HG03060 (cell line): Measurements from ENCODE around the gene SNX7.

Experiments
- ATAC-seq: cut with Tn5 transposase; IDR thresholded peaks from one replicate; pipeline ENCODE4 v1.9.1; 2021; ENCODE audit warnings: low read depth, moderate number of reproducible peaks; ENCODE audit not compliant: unreplicated experiment

Gene SNX7

DNA sequence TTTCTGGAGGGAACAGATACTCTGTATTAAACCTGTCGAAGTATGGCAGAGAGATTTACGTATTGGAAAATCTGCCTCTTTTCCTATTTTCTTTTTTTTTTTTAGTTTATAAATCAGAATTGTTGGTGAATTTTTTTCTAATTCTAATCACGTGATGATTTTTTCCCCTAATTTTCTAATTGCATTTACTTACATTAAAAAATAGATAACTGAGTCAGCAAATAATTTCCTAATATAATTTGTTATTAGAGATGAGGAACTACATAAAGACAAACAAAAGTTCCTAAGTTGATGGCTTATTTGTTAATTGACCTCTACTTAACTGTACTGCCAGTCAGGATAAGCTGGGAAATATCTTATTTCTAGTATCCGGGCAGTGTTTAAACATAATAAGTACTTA, 34.6 kb downstream of the SNX7 start:
- ATAC-seq, result no peak

DNA sequence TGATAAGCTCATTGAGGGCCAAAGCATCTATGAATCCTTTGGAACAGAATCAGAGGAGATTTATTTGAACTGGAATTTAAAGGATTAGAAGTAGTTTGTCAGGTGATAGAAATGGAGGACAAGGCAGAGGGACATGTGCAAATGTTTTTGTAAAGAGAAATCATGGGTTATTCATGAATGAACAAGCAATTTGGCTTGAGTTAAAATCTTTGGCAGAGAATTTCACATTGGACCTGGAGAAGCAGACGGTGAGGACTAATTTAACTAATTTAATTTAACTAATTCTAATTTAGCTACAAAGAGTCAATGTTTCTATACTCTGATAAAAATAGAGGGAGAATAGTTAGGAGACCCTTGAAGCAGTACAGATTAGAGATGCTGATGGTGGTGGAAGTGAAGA, 36.3 kb downstream of the SNX7 start:
- no peak for ATAC-seq

DNA sequence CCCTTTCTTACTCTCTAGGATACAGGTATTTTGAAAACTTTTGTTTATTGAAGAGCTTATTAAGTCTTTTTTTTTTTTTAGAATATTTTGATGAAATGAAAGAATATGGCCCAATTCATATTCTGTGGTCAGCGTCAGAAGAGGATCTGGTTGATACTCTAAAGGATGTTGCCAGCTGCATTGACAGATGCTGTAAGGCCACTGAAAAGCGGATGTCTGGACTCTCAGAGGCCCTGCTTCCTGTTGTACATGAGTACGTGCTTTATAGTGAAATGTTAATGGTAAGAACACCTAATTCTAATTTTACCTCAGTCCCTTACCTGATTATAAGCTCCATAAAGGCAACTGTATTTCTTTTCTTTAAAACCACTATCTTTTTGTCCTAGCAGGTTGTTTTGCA, 37.1 kb downstream of the SNX7 start:
- no peak for ATAC-seq

DNA sequence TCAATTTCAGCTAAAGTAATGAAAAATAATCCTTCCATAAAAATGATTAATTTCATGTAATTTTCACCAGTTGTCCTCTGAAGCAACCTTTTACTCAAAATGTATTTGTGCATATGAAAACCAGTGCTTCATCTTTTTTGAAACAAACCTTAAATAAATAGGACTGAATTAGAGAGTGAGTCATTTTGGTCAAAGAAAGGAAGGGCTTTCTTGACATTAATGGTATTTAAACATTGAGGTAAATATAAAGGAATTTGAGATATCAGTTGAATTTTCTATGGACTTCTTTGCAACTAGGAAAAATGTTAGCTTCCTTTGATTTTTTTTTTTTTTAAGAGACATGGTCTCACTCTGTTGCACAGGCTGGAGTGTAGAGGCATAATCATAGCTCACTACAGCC, 38.7 kb downstream of the SNX7 start:
- no peak for ATAC-seq

DNA sequence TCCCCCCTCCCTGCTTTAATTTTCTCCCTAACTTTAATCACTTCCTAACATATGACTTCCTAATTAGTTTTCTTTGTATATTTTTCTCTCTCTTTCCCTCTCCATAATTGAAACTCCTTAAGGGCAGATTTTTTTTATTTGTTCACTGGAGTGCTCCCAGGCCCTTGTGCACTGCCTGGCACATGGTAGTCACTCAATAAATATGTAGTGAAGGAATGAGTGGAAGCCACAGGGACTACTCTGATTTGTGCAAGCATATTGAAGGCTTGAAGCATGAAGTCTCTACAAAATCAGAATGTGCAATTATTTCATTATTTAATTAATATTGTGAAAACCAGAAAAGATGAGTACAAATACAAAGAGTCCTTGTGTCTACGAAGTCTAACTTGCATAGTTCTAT, 41.5 kb downstream of the SNX7 start:
- ATAC-seq, result no peak

DNA sequence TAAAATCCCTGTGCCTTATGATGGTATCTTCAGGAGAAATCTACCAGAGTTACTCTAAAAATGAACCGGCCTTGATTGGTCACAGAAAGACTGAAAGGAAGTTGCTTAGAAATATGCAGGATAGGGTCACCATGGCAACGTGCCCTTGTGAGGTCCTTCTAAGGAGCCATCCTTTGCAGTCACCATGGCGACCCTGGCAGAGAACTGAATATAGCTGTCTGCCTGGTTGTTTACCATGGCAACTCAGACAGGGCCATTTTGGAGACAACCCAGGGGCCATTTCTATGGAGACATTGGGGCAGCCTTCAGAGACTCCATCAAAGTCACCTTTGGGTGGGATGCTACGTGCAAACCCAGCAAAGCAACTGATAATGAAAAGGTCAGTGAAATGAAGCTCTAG, 43.0 kb downstream of the SNX7 start:
- ATAC-seq, result no peak

DNA sequence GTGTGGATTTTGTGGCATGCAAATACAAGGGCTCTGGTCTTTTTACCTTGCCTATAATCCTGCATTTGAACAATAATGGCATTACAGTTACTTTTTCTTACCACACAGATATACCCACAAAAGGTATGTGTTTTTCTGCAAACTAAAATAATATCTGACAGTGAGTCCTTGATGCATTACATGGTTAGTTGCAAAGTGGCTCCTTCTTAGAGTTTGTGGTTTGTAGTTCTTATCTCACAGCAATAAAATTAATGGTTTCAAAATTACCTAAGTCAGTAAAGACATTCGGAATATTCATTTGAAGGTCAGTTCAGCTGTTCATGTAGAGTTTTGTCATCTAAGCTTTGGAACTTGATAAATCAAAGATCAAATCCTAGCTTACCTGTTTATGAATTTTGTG, 43.5 kb downstream of the SNX7 start:
- no peak for ATAC-seq

DNA sequence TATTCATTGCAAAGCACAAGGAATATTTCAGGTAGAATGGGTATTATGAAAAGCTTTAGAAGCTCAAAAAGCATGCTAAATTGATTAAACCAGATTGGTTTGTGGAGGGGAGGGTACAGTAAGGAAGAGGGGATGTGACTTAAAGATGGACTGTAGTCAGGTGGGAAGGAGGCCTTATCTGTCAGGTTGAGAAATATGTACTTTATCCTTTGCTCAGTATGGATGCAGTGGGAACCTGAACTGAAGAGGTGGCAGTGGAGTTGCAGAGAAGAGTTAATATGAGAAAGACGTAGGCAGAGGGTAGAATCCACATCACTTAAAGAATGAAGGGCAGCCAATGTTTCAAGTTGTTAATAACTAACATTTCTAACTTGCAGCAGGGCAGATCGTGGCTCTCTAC, 44.1 kb downstream of the SNX7 start:
- no peak for ATAC-seq

DNA sequence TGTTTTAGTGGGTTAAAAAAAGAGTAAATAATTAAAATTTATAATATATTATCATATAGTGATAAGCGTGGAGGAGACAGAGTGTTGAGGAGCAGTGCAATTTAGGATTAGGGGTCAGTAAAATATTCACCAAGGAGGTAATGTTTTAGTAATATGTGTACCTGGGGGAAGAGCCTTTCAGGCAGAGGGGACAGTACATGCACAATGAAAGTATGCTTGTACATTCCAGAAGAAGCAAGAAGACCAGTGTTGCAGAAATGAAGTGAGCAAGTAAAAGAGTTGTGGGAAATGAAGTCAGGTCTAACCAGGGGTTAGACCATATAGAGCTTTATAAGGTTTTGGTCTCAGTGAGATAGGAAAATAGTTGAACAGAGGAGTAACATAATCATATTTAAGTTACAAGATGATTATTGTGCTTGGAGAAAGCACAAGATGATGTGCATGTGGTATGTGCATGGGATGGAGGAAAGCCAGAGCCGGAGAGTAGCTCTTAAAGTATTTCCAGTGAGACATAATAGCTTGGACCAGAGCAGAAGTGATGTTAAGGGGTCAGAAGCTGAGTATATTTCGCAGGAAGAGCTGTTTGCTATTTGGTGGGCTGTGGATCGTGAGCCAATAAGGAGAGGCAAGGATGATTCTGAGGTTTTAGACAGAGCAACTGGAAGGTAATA, 44.8 kb downstream of the SNX7 start:
- ATAC-seq, result no peak

DNA sequence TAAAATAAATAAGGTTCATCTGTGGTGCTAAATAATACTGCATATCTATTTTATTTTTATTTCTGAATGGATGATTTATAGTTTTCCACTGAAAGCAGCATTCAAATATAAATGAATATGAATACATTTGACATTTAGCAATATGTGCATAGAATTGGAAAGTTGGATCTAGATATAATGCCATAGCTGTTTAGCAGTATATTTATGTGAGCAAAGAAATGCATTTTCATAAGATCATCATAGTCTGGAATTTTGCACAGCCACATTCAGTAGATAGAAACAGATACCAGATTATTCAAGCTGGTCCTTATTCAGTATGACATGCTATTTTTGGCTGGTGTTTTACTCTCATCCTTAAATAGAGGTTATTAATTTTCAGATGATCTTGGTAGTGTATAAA, 46.0 kb downstream of the SNX7 start:
- no peak for ATAC-seq

DNA sequence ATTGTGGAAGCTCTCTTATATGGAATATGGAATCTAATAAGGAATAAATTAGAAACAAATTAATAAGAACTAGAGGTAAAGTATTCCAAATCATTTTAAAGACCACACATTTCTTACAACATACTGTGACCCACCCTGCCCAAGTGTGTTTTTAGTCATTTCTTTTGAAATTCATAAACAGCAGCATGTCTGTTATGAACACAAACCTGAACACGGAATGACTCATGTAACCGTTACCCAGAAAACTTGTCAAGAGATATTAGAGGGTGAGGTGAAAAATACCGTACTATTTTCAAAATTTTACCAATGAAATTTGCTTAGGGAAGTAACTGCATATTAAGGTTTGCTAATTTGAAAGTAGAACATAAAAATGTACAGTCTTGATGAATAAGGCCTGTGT, 48.4 kb downstream of the SNX7 start:
- no peak for ATAC-seq

DNA sequence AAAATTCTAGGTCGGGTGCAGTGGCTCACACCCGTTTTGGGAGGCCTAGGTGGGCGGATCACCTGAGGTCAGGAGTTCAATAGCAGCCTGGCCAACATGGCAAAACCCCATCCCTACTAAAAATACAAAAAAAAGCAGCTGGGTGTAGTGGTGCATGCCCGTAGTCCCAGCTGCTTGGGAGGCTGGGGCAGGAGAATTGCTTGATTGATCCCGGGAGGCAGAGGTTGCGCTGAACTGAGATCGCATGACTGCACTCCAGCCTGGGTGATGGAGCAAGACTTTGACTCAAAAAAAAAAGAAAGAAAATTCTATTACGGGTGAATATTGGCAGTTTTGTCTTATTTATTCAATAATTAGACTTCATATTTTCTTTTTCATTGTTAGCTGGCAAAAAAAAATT, 62.1 kb downstream of the SNX7 start:
- ATAC-seq, result no peak

DNA sequence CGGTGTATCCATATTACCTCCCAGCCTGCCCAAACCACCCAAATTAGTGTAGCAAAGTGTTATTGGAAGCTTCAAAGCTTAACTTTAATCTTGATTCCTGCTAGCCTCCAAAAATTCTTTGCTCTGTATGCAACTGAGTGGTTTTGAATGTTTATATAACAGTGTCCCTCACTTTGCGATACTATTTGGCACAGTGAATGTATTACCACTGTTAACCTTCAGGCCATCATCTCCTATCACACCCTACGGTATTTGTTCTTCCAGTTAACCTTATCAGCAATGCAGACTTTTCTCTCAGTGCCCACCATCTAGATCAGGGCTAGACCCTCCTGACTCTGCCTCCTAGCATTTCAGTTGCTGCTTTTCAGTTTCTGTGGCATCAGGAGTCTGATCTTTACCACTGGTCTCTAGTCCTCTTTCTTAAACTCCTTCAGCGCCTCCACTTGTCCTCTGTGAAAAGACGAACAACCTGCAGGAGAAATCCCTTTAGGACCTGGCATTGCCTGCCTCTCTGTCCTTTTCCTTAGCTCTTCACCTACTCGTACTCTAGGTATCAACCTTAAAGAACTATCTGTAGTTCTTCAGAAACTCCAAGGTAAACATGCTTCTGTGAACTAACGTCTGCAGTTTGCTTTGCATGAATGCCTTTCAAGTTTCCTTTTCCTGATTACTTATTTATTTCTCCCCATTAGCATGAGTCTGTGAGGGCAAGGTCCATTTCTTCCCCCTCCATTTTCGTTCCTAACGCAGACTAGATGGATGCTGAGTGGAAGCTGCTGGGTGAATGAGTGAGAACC, 71.7 kb downstream of the SNX7 start:
- no peak for ATAC-seq

DNA sequence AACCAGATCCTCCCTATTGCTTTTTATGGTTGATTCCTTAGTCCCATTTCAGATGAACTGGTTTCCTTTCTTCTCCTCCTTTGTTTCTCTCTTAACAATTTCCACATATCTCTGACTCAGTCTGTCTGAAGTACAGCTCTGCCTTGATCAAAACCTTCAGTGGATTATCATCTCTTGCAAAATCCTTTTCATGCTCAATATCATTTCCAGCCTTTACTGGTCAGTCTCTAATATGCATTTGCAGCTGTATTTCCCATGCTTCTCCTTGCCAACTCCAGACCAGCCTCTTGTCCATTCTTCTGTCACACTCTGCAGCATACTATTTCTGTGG, 72.2 kb downstream of the SNX7 start:
- no peak for ATAC-seq

DNA sequence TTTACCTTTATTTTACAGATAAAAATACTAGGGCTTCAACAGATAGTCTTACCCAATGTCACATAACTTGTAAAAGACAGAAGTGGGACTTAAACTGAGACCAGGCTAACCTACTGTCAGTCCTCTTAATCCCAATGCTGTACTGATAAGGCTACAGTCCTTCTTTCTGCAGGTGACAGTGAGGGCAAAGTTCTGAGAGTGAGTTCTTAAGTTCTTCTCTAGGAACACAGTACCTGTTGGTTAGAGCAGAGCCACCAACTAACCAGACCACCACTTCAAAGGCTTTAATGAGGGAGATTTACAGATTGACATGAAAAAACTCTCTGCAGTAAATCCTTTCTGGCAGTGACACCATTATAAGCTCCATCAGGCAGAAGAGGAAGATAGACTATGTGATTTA, 74.2 kb downstream of the SNX7 start:
- ATAC-seq, result no peak

DNA sequence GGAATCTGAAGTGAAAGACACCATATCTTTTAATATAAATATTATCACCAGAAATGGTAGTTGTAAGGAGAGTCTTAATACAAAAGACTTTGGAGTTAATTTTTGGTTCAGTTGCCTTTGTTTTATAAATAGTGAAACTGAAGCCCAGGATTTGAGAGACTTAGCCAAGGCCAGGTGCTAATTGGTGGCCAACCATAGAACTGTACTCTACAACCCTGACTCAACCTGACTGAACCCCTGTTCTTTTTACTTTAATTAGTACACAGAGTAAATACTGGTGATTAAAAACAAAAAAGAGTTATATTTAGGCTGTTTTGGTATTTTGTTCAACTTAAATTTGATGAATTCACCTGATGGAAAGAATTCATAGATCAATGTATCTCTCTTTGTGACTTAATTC, 76.3 kb downstream of the SNX7 start:
- no peak for ATAC-seq

DNA sequence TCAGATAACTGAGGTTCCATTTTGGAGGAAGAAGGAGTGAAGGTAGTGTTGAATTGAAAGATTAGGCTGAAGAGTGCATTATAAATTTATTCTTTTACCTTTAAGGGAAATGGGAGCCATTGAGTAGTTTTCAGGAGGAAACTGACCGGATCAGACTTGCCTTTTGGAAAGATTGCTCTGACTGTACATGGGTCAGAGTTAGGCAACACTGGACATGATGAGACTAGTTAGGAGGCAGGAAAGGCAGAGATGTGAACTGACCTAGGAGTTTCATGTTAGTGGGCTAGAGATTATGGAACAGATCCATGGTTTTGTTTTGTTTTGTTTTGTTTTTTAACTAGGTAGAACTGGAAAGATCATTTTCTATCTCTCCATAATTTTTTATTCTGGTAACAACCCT, 78.2 kb downstream of the SNX7 start:
- no peak for ATAC-seq

DNA sequence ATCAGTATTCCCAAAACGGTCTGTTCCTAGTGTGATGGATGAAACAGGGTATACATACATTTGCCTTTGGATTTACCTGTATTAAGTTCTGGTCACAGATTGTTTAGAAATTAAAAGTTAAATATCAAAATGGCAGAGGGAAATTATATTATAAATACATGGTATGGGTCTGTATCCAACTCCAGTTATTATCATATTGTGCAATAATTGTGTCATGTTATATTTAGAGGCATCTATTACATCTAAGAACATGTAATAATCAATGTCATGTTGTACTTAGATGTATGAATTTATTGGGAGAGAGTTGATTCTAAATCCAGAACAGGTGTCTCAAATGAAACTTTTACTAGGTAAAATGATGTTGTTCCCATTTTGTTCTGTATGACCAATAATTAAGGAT, 79.6 kb downstream of the SNX7 start:
- no peak for ATAC-seq

DNA sequence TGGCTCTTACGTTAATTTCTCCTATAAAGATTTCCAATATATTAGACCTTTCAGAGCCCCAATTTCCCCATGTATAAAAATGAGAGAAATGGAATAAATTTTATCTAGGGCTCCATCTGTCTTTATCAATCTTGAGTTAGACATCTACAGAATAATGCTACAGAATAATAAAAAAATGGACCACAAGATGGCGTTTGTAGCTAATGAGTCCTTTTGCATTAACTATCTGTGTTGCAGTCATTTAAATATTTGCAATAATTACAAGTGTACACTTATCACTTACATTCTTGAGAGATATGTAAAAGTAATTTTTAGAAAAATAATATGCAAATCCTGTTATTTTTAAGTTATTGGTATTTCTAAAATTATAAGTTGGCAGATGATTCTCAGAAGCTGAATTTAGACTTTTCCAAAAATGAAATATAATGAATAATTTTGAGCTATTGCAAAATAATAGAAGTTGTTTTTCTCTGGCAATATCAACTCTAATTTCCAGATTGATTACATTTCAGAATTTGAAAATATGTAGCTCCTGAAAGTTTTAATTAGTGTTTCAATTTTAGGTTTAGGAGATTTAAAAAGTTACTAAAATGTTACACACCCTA, 87.7 kb downstream of the SNX7 start:
- ATAC-seq, result no peak

DNA sequence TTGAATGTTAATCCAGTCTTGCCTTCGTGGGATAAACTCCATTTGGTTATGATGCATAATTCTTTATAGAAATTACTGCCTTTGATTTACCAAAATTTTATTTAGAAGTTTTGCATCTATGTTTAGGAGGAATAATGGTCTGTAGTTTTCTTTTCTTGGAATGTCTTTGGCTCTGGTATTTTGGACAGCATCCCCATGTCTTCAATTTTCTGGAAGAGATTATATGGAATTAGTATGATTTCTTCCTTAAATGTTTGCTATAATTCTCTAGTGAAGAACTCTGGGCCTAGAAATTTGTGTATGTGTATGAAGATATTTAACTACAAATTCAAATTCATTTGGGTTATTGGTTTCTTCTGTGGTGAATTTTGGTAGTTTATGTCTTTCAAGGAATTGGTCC, 92.7 kb downstream of the SNX7 start:
- no peak for ATAC-seq

DNA sequence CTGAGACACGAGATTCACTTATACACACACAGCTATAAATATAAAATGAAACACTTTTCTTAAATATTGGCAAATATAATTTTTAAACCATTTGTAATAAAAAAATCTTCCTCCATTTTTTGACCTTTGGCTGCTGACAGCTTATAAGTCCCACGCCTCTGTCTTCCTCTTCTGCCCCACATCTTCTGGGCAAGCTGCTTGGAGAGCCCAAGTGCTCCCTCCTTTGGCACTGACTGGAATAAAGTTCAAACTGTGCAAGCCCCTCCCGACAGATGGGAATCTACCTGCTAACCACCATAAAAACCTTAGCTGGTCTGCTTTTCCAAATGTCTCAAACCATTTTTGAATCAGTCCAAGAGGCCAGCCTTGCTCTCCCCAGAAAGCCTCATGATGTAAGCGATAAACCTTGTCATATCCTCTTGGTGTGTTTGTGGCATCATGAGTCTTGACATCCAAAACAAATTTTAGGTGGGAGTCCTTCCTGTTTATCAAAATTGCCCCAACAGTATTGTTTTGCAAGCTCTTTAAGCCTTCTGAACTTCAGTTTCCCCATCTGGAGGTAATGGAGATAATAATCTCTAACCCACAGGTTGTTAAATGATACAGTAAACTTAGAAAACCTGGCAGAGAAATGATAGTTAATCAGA, 99.8 kb downstream of the SNX7 start:
- no peak for ATAC-seq
